Adrenal gland (tissue), 5 donors: ENCODE results near the gene UCN3.

ENCODE experiments used
- POLR2A ChIP-seq, 2 donors: fragments of 450-650 bp; IDR thresholded peaks; one replicate each; pipeline ENCODE4 v1.6.1; 2017; ENCODE audit warnings: antibody characterized with exemption in 2 of 2, mild to moderate bottlenecking in 2 of 2, moderate library complexity in 1 of 2
- TF ChIP-seq, protein P1 (sequence below), 6 experiments: fragments of 450-650 bp in 4 of 6; fragments of 200-600 bp in 2 of 6; sonication (generic) in 1 of 6; IDR thresholded peaks; 1 replicate in 5 of 6; 2 replicates in 1 of 6; pipeline versions ENCODE4 v1.5.1 to v1.8.0; 2016 to 2021; ENCODE audit warnings: antibody characterized with exemption in 6 of 6, mild to moderate bottlenecking in 2 of 6, moderate library complexity in 1 of 6
- donor health status: DM: no; HTN: no; CAD: no.

DNA sequence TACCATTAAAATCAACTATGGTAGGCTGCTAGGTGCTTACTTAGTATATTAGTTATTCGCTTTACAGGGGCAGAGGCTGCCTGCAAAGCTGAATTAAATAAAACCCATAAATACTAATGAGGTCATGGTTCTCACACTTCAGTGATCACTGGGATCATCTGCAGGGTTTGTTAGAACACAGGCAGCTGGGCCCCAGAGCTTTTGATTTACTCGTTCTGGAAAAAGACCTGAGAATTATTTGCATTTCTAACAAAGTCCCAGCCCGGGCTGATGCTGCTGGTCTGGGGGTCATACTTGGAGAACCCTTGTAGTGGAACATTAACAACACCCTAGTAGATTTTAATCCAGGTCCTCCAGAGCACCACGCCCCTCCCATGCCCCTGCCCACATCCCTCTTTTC, 8.5 kb downstream of the UCN3 start:
- TF ChIP-seq, protein P1, sequence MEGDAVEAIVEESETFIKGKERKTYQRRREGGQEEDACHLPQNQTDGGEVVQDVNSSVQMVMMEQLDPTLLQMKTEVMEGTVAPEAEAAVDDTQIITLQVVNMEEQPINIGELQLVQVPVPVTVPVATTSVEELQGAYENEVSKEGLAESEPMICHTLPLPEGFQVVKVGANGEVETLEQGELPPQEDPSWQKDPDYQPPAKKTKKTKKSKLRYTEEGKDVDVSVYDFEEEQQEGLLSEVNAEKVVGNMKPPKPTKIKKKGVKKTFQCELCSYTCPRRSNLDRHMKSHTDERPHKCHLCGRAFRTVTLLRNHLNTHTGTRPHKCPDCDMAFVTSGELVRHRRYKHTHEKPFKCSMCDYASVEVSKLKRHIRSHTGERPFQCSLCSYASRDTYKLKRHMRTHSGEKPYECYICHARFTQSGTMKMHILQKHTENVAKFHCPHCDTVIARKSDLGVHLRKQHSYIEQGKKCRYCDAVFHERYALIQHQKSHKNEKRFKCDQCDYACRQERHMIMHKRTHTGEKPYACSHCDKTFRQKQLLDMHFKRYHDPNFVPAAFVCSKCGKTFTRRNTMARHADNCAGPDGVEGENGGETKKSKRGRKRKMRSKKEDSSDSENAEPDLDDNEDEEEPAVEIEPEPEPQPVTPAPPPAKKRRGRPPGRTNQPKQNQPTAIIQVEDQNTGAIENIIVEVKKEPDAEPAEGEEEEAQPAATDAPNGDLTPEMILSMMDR (IDR thresholded peaks at IDR 0.05) = no peak
- TF ChIP-seq POLR2A (IDR thresholded peaks at IDR 0.05) = no peak
